DMS53 treated with DMSO at 0.1 percent for 48 hours (cell line): ENCODE measurements around the gene KRTAP5-4.
"Not testable (repeated sequence)": the region's sequence is repeated elsewhere in the genome, so short reads cannot be mapped to it uniquely, and the experiment has no call there.

Experiments
- DNase-seq: peaks from one replicate; lab custom pipeline; 2025; ENCODE audit not compliant: unreplicated experiment; lab: John Stamatoyannopoulos, UW

Gene KRTAP5-4, protein sequence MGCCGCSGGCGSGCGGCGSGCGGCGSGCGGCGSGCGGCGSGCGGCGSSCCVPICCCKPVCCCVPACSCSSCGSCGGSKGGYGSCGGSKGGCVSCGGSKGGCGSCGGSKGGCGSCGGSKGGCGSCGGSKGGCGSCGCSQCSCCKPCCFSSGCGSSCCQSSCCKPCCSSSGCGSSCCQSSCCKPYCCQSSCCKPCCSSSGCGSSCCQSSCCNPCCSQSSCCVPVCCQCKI

DNA sequence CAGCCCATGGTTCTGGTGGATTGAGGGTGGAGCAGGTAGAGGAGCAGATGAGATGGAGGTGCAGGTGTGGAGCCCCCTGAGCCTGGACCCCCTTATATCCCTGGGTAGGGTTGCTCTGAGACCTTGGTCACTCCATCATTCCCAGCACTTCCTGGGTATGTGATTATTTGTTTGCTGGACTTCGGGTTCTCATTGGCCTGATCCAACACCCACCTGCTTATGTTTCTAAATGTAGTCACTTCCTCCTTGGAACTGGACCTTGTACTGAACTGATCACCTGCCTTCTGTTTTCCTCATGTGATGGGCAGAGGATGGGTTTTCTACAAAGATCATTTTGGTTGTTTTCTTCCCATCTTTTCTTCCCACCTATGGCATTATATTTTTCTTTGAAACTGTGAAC is at the start of gene KRTAP5-4:
KRTAP5-4 (minus strand) TSS at position 53 of the 400 bp plus-strand sequence; CDS start at position 8, 45 bp downstream.
- no peak for DNase-seq

- DNase-seq = no peak
Measured at GRCh38 chr11:1671658-1672057, 49.7 kb upstream of the KRTAP5-4 start.

GRCh38 chr11:1670905-1671371 is 49.0 kb upstream of the KRTAP5-4 start:
- no peak for DNase-seq

DNA sequence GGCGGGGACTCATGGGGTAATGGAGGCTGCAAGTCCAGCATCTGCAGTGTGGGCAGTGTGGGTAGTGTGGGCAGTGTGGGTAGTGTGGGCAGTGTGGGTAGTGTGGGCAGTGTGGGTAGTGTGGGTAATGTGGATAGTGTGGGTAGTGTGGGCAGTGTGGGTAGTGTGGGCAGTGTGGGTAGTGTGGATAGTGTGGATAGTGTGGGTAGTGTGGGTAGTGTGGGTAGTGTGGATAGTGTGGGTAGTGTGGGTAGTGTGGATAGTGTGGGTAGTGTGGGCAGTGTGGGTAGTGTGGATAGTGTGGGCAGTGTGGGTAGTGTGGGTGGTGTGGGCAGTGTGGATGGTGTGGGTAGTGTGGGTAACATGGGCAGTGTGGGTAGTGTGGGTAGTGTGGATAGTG is 48.5 kb upstream of the KRTAP5-4 start:
- DNase-seq = not testable (repeated sequence)

GRCh38 chr11:1669546-1670218 is 47.7 kb upstream of the KRTAP5-4 start:
- DNase-seq = no peak

DNA sequence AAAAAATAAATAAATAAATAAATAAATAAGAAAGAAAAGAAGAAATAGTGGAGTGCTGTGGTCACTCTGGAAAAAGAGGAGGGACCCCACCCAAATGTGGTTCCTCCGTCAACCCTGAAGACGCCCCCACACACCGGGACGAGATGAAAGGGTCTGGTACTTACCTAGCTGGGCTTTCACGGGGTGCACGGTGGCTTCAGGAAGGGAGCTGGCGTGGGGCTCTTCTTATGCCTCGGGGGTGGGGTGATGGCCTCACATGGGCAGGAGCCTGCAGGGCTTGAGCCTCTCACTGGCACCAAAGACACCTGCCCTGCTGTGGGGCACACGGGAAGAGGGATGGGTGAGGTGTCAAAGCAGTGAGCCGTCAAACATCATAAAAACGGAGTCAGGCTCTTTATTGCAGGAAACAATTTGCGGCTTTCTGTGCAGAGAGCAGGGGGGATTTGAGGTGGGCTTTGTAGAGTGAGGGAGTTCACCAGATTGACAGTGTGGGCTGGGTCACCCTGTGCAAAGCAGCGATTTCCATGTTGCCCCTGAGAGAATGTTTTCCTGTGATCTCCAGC is 47.1 kb upstream of the KRTAP5-4 start:
- DNase-seq = no peak

- DNase-seq = no peak
Measured at GRCh38 chr11:1667906-1668305, 46.0 kb upstream of the KRTAP5-4 start.

DNA sequence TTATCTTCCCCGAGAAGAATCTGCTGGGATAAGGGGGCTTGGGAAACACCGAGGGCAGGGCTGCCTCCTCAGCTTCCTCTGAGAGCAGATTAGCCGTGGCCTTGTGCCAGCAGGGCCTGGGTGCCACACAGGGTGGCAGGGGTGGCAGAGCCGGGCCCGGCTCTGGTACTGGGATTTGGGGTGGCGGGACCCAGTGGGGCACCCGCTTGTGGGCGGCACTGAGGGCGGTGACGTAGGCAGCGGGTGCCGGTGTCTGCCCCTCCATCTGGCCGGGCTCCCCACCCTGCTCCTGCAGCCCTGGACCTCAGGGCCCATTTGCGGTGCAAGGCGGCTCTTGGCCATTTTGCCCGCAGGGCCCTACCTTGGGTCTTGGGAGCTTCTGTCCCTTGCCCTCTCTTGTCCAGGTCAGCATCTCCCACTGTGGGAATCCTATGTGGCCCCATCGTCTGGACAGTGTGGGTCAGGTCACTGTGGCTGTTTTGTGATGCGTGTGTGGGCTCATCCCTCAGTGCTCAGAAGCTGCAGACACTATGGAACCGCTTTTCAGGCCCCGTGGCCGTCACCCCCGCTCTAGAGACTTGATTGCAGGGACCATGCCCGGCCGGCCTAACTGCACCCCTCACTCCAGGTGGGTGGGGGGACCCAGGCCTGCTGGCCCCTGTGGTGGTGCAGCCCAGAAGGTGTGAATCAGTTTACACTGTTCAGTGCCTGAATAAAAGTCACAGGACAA is 45.3 kb upstream of the KRTAP5-4 start:
- DNase-seq = no peak

DNA sequence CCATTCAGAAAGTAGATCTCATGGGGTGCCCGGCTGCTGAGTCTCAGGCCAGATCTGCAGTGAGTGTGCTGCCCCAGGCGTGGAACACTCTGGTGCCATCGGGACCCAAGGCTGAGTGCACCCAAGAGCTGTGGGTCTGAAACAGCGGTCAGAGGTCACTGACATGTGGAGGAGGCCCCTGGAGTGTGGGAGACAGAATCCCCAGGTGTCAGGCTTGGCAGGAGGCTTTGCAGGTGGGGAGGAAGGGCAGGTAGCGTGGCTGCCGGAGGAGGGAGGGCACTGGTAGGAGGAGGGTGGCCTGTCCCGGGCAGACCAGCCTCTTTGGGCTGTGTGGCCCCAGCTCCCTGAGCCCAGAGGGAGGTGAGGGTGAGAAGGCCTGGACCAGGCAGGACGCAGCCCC is 43.4 kb upstream of the KRTAP5-4 start:
- no peak for DNase-seq

DNA sequence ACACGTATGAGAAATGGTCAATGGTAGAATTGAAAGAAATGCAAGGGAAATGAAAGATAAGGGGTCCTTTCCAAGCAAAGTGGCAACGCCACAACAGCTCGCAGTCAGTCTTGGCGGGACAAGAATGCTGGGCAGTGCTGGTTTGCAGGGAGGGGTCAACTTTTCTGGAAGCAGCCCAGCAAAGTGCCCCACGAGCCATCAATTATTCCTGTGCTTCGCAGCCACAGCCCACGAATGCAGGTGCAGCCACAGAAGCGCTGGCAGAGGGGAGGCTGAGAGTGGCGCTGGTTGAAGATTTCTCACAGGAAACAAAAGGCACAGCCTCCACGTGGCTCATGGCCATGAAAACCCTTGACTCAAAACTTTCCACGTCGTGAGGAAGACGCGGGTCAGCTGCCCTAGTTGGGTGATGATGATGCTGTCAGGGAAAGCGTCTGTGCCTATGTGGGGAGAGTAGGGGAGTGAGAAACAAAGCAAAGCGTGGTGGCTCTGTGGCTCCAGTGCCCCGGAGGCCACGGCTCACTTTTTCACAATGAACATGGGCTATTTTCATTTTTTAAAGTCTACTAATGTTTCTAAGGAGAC is 40.9 kb upstream of the KRTAP5-4 start:
- DNase-seq = not testable (repeated sequence)

DNA sequence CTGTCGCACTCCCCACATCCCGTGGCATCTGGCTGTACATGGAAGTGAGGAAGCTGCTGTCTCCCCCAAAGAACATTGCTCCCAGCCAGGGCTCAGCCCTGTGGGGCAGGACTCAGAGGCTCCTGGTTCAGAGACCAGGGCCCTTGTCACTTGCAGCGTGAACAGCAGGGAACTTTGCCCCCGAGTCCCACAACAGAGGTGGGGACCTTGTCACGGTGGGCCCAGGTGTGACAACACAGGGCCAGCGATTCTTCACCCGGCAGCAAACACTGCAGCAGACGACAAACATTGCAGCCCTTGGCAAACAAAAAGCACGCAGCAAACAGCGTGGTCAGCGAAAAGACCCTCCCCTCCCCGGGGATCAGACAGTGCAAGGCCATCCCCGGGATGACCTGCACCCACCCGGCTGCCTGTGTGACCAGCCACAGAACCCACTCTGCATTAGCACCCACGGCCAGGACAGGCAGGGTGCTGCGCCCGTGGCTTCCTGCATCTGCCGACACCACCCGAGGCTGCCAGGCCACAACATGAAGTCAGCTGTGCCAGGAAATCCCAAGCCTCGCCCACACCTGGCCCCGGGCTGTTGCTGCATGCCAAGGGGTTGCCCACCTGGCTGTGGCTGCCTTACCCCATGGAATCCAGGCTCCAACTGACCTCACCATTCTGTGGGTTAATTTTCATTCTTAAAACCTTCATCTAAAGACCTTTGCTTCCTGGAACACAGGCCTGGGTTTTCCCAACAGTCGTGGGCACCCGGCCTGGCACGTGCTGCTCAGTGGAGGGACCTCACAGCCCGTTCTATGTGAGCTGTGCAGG is 39.7 kb upstream of the KRTAP5-4 start:
- DNase-seq = not testable (repeated sequence)

DNA sequence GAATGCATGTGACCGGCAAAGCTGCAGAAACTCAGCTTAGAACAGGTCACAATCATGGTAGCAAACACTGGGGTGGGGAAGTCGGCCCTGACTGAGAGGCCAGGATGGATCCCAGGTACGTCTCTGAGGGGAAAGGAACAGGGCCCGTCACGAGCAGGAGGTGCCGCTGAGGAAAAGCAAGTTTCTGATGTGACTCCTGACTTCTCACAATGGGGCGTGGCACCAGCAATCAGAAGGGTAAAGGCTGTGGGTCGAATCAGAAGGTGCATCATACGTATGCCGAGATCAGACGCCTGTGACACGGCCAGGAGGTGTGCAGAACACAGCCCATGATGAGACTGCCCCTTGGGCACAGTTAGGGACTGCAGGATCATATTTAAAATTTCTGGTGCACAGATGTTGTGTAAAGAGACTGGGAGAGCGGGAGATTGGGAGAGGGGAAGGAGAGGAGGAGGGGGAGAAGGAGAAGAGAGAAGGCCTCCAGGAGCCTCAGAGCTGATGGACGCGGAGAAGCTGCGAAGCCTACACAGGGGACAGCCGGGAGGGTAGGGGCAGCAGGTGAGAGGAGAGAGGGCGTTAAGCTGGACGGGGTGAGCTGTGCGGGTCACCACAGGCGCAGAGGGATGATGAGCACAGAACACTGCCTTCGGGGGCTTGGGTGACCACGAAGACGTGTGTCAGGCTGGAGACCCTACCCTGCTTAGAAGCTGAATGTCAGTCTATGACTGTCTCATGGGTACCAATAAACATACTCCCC is 38.4 kb upstream of the KRTAP5-4 start:
- no peak for DNase-seq

- DNase-seq = no peak
Measured at GRCh38 chr11:1659506-1659905, 37.6 kb upstream of the KRTAP5-4 start.

DNA sequence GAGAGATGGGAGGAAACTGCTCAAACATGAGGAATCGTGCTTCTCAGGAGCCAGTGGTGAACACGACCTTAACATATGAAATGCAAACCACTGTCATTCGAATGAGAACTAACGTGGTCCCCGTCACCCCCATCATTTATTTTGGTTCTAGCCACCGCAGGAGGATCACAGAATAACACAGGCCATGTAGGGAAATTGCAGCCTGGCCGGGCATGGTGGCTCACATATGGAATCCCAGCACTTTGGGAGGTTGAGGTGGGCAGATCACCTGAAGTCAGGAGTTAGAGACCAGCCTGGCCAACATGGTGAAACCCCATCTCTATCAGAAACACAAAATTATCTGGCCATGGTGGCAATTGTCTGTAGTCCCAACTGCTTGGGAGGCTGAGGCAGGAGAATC is 34.7 kb upstream of the KRTAP5-4 start:
- DNase-seq = no peak

DNA sequence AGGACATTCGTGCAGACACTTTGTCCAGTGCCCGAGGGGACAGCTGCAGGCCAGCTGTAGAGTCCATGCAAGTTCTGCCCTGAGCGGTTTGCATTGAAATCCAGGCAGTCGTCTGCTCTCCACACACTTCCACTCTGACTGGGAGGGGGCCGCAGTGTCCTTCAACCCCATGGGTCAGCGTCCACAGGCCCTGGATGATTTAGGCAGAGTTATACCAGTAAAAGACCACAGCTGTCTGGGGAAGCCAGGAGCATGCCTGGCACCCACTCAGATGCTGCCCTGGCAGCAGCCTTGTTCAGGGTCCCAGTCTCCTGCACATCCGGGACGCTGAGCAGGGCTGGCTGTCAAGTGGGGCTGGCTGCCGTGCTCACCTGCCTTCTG is 34.1 kb upstream of the KRTAP5-4 start:
- no peak for DNase-seq

GRCh38 chr11:1655168-1656060 is 33.5 kb upstream of the KRTAP5-4 start:
- DNase-seq = no peak

- DNase-seq = no peak
Measured at GRCh38 chr11:1654388-1655167, 32.6 kb upstream of the KRTAP5-4 start.
